HG02973 (cell line): Measurements from ENCODE around the gene ARHGEF25.
"Not testable (repeated sequence)": the region's sequence is repeated elsewhere in the genome, so short reads cannot be mapped to it uniquely, and the experiment has no call there.

ENCODE experiments used
- ATAC-seq: cut with Tn5 transposase; IDR thresholded peaks from one replicate; pipeline ENCODE4 v1.9.1; 2021; ENCODE audit warnings: moderate library complexity; ENCODE audit not compliant: unreplicated experiment

ARHGEF25 gene

GRCh38 chr12:57632958-57633840 is 22.0 kb downstream of the ARHGEF25 start, which contains the start of gene B4GALNT1:
Gene B4GALNT1 (minus strand): TSS chr12:57633201. CDS start chr12:57632132, 1,069 bp downstream.
- ATAC-seq = peak; percentile 77

- ATAC-seq = not testable (repeated sequence)
These were observed 25.5 kb downstream of the ARHGEF25 start for GRCh38 chr12:57636731-57637130.

- no peak for ATAC-seq
These were observed 26.1 kb downstream of the ARHGEF25 start for GRCh38 chr12:57637364-57637763.

- no peak for ATAC-seq
These were observed 26.9 kb downstream of the ARHGEF25 start for GRCh38 chr12:57638096-57638495.

- no peak for ATAC-seq
These were observed 29.2 kb downstream of the ARHGEF25 start for GRCh38 chr12:57640175-57641042.

- ATAC-seq = no peak
These were observed 30.6 kb downstream of the ARHGEF25 start for GRCh38 chr12:57641699-57642442.

GRCh38 chr12:57645990-57646658 is 34.9 kb downstream of the ARHGEF25 start:
- not testable (repeated sequence) for ATAC-seq

- ATAC-seq = not testable (repeated sequence)
These were observed 35.4 kb downstream of the ARHGEF25 start for GRCh38 chr12:57646659-57647049.

GRCh38 chr12:57654042-57654441 is 42.8 kb downstream of the ARHGEF25 start:
- no peak for ATAC-seq

GRCh38 chr12:57655541-57656240 is 44.5 kb downstream of the ARHGEF25 start:
- ATAC-seq = no peak

- ATAC-seq = not testable (repeated sequence)
These were observed 45.2 kb downstream of the ARHGEF25 start for GRCh38 chr12:57656408-57656807.

- no peak for ATAC-seq
These were observed 46.5 kb downstream of the ARHGEF25 start for GRCh38 chr12:57657744-57658143.

- ATAC-seq = no peak
These were observed 47.7 kb downstream of the ARHGEF25 start for GRCh38 chr12:57658890-57659289.

- ATAC-seq = no peak
These were observed 50.1 kb downstream of the ARHGEF25 start for GRCh38 chr12:57661376-57661775.

GRCh38 chr12:57665066-57665820 is 54.0 kb downstream of the ARHGEF25 start:
- not testable (repeated sequence) for ATAC-seq
